T-helper 22 cell (primary cell): ENCODE results near the gene TNP2.
"Not testable (repeated sequence)": the region's sequence is repeated elsewhere in the genome, so short reads cannot be mapped to it uniquely, and the experiment has no call there.

Experiments used
- DNase-seq: peaks from one replicate; pipeline ENCODE4 v3.0.0-alpha.2; 2020; ENCODE audit warnings: low read depth

The TNP2 gene

DNA sequence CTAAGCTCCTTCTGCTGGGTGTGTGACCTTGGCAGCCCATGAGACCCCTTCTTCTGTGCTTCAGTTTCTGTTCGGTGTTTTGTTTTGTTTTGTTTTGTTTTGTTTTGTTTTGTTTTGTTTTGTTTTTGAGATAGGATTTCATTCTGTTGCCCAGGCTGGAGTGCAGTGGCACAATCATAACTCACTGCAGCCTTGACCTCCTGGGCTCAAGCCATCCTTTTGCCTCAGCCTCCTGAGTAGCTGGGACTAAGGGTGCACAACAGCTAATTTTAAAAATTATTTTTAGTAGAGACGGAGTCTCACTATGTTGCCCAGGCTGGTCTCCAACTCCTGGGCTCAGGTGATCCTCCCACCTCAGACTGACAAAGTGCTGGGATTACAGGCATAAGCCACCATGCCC, 48.6 kb downstream of the TNP2 start:
- not testable (repeated sequence) for DNase-seq

DNA sequence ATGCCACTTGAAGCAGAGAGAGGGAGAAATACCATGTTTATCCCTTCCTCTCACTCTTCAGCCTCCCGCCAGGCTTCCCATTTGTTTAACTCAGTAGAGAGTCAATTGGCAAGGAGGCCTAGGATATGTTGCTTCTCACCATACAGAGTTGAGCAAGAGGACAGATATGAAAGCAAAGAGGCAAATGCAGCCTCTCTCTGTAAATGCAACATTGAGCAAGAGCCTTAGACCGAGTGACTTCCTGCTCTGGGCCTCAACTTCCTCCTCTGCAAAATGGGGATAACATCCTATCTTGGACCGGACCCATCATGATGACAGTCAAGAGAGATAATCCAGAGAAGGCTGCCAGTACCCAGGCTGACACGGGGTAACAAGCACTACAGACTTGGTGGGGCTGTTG, 49.9 kb downstream of the TNP2 start:
- no peak for DNase-seq

DNA sequence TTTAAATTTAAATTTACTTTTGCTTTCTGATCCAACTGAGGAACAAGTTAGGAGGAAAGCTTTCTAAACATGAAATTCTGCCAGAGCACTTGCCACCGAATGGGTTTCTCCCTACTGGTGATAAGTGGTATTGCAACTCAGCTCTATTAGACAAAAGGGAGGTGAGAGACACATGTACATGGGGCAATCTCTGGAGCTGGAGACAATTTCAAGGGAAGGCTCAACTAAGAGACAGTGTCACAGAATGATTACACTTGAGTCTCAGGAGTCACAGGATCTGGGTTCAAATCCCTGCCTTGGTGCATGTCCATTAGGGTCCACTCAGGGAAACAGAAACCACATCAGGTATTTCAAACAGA, 50.5 kb downstream of the TNP2 start:
- DNase-seq: no peak
